ENCODE results near the gene PACRG. TPM values are rescaled to one million over a fixed set of nuclear protein-coding genes. Genes with fewer than 3 reads are reported as not detected.
A peak's percentile ranks its signal among the peaks of the same experiment; 100 is the strongest.

Gene PACRG
- total RNA-seq, 1 experiment from 2014 or later, result 0.26 TPM

DNA sequence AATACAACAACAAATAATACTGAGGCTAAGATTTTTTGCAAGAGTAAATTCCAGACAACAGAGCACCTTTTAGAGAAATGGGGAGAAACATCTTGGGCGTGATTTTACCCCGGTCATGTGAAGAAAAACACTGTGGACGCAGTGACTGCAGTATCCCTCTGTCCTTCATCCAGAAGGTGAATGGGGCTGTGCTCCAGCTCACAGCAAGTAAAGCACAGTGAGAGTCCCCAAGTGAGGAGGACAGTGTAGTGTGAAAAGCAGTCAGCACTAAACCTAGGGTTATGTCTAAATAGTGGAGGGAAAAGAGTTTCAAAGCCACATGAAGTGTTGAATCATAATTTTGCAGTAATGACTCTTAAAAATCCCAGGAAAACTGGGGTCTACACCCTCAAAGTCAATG lies 338.4 kb downstream of the PACRG start:
- H3K4me1 Mint-ChIP-seq, result peaks cover 6% of the 10 kb centered on the region in 2 experiments; a peak in 3 of 4 replicates
- Histone ChIP-seq H4K91ac (ENCODE audit: insufficient read length, low read depth, low read length) (no peak overlapping the region), H3K9me3 (ENCODE audit: control insufficient read depth, low read depth, low read length) (no peaks in the 10 kb centered on the region), H3K56ac (ENCODE audit: insufficient read length, low read depth, low read length) (no peak overlapping the region), H2AFZ (ENCODE audit: low read length) (no peak overlapping the region), H3K14ac (ENCODE audit: insufficient read depth, low read length) (no peak overlapping the region), H4K8ac (replicated peaks; ENCODE audit: insufficient read length, low read depth, low read length) (no peak overlapping the region), H2BK20ac (ENCODE audit: low read depth, low read length, poor library complexity, severe bottlenecking) (no peak overlapping the region), H3K27ac (ENCODE audit: insufficient read length, low read depth, low read length) (no peak overlapping the region), H4K20me1 (ENCODE audit: control insufficient read depth, insufficient read depth, insufficient read length) (no peaks in the 10 kb centered on the region), H3K23me2 (ENCODE audit: insufficient read length, low read depth, low read length, poor library complexity, severe bottlenecking) (no peaks in the 10 kb centered on the region), H2BK12ac (ENCODE audit: insufficient read length, low read depth, low read length) (no peak overlapping the region), H3K4me2 (ENCODE audit: insufficient read depth, insufficient read length, low read length) (no peak overlapping the region), H3K79me2 (ENCODE audit: insufficient read depth, low read length) (no peaks in the 10 kb centered on the region), H3K4me1 (ENCODE audit: insufficient read depth, low read length) (no peaks in the 10 kb centered on the region), H3K9ac (ENCODE audit: extremely low read depth, insufficient read length, low read length) (no peak overlapping the region), H2AK5ac (ENCODE audit: insufficient read length, low read length) (no peak overlapping the region), H4K5ac (ENCODE audit: insufficient read length, low read depth, low read length) (no peak overlapping the region), H3K23ac (ENCODE audit: insufficient read length, low read depth, low read length) (no peak overlapping the region), H3K18ac (ENCODE audit: insufficient read length, low read depth, low read length) (no peak overlapping the region), H3K79me1 (ENCODE audit: insufficient read depth, low read depth, low read length, poor library complexity, severe bottlenecking) (no peaks in the 10 kb centered on the region), H3K4ac (ENCODE audit: low read depth, low read length) (no peak overlapping the region), H3T11ph (ENCODE audit: low read length) (no peak overlapping the region), H2BK5ac (ENCODE audit: insufficient read length, low read length) (no peak overlapping the region), H3K27me3 (ENCODE audit: insufficient read depth, low read length) (no peaks in the 10 kb centered on the region), H2BK15ac (ENCODE audit: low read depth, low read length) (no peak overlapping the region), H2BK120ac (ENCODE audit: low read depth, low read length, poor library complexity, severe bottlenecking) (no peak overlapping the region)
- no peaks in the 10 kb centered on the region; a peak in 1 of 5 replicates for H3K9me3 Mint-ChIP-seq
- 0 out of 7 replicates have a peak overlapping the region, but pooled peaks of 1 of the 3 experiments have one; percentile 40 for H3K27ac Mint-ChIP-seq
- no peak for DNase-seq
- TF ChIP-seq, protein P1, sequence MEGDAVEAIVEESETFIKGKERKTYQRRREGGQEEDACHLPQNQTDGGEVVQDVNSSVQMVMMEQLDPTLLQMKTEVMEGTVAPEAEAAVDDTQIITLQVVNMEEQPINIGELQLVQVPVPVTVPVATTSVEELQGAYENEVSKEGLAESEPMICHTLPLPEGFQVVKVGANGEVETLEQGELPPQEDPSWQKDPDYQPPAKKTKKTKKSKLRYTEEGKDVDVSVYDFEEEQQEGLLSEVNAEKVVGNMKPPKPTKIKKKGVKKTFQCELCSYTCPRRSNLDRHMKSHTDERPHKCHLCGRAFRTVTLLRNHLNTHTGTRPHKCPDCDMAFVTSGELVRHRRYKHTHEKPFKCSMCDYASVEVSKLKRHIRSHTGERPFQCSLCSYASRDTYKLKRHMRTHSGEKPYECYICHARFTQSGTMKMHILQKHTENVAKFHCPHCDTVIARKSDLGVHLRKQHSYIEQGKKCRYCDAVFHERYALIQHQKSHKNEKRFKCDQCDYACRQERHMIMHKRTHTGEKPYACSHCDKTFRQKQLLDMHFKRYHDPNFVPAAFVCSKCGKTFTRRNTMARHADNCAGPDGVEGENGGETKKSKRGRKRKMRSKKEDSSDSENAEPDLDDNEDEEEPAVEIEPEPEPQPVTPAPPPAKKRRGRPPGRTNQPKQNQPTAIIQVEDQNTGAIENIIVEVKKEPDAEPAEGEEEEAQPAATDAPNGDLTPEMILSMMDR (conservative IDR thresholded peaks at IDR 0.05), result no peak
- no peaks in the 10 kb centered on the region for H3K36me3 Mint-ChIP-seq (ENCODE audit: insufficient read depth in 1 of 3, low read depth in 3 of 3)
- H3K27me3 Mint-ChIP-seq (ENCODE audit: low read depth), result no peaks in the 10 kb centered on the region
- no peak overlapping the region for H3K4me3 Mint-ChIP-seq
- no CpG with 5 or more reads among the region's 3 CpGs for WGBS (ENCODE audit: extremely low coverage, insufficient read length, low lambda C conversion rate)
